ENCODE results near the gene SLC41A2. TPM values are rescaled to one million over a fixed set of nuclear protein-coding genes. Genes with fewer than 3 reads are reported as not detected.

SLC41A2 gene
- total RNA-seq, 4 donors from 2014 or later, result 8.4 to 26.1 (median 18.0) TPM

GRCh38 chr12:104997541-104997940 is 39.5 kb upstream of the SLC41A2 start:
- peaks cover 0 to 99% (median 8%) of the 10 kb centered on the region in 3 donors for H3K36me3 ChIP-seq
- no peak for TF ChIP-seq POLR2A (IDR thresholded peaks at IDR 0.05)
- peak in 1 of 2 donors; percentile 14 for TF ChIP-seq EP300 (IDR thresholded peaks at IDR 0.05)
- TF ChIP-seq, protein P1, sequence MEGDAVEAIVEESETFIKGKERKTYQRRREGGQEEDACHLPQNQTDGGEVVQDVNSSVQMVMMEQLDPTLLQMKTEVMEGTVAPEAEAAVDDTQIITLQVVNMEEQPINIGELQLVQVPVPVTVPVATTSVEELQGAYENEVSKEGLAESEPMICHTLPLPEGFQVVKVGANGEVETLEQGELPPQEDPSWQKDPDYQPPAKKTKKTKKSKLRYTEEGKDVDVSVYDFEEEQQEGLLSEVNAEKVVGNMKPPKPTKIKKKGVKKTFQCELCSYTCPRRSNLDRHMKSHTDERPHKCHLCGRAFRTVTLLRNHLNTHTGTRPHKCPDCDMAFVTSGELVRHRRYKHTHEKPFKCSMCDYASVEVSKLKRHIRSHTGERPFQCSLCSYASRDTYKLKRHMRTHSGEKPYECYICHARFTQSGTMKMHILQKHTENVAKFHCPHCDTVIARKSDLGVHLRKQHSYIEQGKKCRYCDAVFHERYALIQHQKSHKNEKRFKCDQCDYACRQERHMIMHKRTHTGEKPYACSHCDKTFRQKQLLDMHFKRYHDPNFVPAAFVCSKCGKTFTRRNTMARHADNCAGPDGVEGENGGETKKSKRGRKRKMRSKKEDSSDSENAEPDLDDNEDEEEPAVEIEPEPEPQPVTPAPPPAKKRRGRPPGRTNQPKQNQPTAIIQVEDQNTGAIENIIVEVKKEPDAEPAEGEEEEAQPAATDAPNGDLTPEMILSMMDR (IDR thresholded peaks at IDR 0.05), result no peak
- H3K27me3 ChIP-seq, result no peaks in the 10 kb centered on the region
- H3K9me3 ChIP-seq, result no peaks in the 10 kb centered on the region
- no peaks in the 10 kb centered on the region for H3K4me1 ChIP-seq
- no peak for DNase-seq (ENCODE audit: low spot score in 2 of 2)
- H3K27ac ChIP-seq, result no peak overlapping the region
- 82 to 84% methylated on average over 3 of the region's 3 CpGs for WGBS, 2 donors
- no peak overlapping the region for H3K4me3 ChIP-seq

DNA sequence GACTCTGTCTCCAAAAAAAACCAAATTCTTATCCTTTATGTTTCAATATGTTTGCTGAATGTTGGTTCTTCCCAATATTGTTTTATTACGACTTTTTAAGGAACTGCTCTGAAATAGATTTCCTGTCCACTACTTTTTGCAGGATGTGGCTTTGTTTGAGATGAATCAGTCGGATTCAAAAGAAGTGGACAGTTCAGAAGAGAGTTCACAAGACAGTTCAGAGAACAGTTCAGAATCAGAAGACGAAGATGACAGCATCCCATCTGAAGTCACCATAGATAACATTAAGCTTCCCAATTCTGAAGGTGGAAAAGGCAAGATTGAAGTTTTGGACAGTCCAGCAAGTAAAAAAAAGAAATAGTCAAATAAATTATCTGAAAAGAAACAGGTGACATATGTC is 36.2 kb upstream of the SLC41A2 start:
- H3K9me3 ChIP-seq, result no peaks in the 10 kb centered on the region
- no peak for DNase-seq (ENCODE audit: low spot score in 2 of 2)
- no peak overlapping the region for H3K4me3 ChIP-seq
- no peaks in the 10 kb centered on the region for H3K4me1 ChIP-seq
- H3K27ac ChIP-seq, result no peak overlapping the region
- H3K36me3 ChIP-seq, result peaks cover 0 to 97% (median 5%) of the 10 kb centered on the region in 3 donors
- WGBS, 2 donors, result 72 to 74% methylated on average over 3 of the region's 3 CpGs
- TF ChIP-seq, protein P1 (IDR thresholded peaks at IDR 0.05), result no peak
- TF ChIP-seq POLR2A (IDR thresholded peaks at IDR 0.05), result no peak
- TF ChIP-seq EP300 (IDR thresholded peaks at IDR 0.05), result no peak
- no peaks in the 10 kb centered on the region for H3K27me3 ChIP-seq

DNA sequence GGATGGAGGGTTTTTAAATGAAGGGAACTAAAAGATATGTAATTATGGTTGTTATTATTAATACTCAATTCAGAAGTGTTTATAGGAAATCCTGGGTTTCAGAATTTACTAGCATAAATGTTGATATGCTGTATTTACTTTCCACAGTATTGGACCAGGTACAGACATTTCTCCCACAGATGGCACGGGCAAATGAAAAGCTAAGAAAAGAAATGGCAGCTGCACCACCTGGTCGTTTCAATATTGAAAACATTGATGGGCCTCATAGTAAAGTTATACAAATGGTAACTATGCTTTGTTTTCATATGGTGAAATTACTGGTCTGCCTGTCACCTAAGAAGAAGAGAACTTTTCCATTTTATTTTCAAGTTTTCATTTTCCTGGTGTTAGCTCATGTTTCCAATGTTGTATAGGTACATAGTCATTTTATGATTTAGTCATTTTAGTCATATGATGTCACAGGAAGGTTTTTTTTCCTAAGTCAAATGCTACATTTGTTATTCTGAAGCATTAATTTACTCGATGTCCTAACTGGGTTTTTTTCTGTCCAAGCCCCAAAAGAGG is 33.6 kb upstream of the SLC41A2 start:
- 84 to 89% methylated on average over 3 of the region's 3 CpGs for WGBS, 2 donors
- H3K27me3 ChIP-seq, result no peaks in the 10 kb centered on the region
- no peak overlapping the region for H3K27ac ChIP-seq
- no peak for DNase-seq (ENCODE audit: low spot score in 2 of 2)
- peaks cover 0 to 84% (median 5%) of the 10 kb centered on the region in 3 donors for H3K36me3 ChIP-seq
- TF ChIP-seq POLR2A (IDR thresholded peaks at IDR 0.05) (no peak), EP300 (IDR thresholded peaks at IDR 0.05) (no peak)
- no peak overlapping the region for H3K4me3 ChIP-seq
- peaks cover 0 to 19% (median 11%) of the 10 kb centered on the region in 4 donors for H3K4me1 ChIP-seq
- H3K9me3 ChIP-seq, result no peaks in the 10 kb centered on the region

DNA sequence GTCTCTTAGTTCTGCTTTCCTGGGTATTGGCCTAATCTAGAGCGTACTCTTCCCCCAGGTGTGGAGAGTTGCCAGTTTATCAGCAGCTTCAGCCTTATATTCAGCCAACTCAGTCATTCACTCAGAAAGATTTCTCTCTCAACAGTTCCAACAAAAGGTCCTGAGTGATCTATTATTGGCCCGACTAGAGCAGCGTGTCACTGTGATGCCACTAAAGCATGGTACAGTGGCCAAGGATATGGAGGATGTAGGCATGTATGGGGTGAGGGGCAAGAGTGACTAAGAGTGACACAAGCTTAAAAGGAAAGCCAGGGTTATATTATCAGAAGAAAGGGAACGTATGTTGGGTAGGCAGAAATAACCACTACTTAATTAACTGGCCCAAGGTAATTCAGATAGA is 32.9 kb upstream of the SLC41A2 start:
- Histone ChIP-seq H3K36me3 (peaks cover 0 to 77% (median 5%) of the 10 kb centered on the region in 3 donors), H3K4me3 (no peak overlapping the region), H3K27me3 (no peaks in the 10 kb centered on the region), H3K27ac (no peak overlapping the region), H3K9me3 (no peaks in the 10 kb centered on the region), H3K4me1 (peaks cover 0 to 20% (median 11%) of the 10 kb centered on the region in 4 donors)
- no peak for TF ChIP-seq EP300 (IDR thresholded peaks at IDR 0.05)
- TF ChIP-seq, protein P1 (IDR thresholded peaks at IDR 0.05), result no peak
- TF ChIP-seq POLR2A (IDR thresholded peaks at IDR 0.05), result no peak
- DNase-seq (ENCODE audit: low spot score in 2 of 2), result no peak
- 92 to 93% methylated on average over 4 of the region's 4 CpGs for WGBS, 2 donors

DNA sequence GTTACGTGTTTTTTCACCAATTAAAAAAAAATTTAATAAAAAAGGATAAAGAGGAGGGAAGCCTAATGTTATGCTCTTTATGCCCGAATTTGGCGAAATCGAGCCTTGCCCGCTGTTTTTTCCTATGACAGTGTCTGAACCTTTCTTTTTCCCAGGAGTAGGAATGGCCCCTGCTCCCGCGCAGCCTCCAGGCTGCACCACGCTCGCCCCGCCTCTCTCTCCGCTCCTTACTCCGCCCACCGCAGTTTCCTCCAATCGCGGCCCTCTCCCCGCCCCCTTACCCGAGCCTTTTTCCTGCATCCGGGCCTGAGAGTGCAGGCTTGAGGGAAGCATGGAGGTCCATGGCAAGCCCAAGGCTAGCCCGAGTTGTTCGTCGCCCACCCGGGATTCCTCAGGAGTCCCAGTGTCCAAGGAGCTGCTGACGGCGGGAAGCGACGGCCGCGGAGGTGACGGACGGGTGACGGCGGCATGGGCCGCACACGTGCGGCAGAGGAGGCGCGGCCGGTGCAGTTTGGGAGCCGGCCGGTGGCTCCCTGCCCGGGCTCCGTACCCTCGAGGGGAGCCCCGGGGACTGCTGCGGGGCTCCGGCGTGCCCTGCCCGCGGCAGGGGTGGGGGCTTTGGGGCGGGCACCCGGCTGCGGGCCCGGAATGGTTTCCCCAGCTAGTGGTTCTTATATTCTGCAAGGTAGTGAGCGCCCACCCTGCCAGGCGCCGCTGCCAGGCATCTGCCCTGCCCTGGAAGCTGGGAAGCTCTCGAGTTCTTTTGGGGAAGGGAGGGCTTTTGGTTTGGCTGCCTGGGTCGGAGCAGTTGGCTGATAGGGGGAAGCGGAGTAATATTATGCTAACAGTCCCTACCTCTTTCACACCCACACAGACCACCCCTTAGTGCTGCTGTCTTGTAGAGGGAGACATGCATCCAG is 28.2 kb upstream of the SLC41A2 start, which contains the start of gene NOPCHAP1:
TSS of gene NOPCHAP1 (plus strand) at position 295 of the 920 bp plus-strand sequence. CDS start at position 332, 37 bp downstream.
- H3K9me3 ChIP-seq, result no peaks in the 10 kb centered on the region
- no peaks in the 10 kb centered on the region for H3K27me3 ChIP-seq
- peaks cover 0 to 26% (median 14%) of the 10 kb centered on the region in 4 donors for H3K4me1 ChIP-seq
- peak within 1 kb of the TSS; percentile 62 to 94 (median 84) for H3K4me3 ChIP-seq
- 0% methylated on average over 28 to 30 of the region's 59 CpGs for WGBS, 2 donors
- peak in 1 of 2 donors; percentile 79 for TF ChIP-seq POLR2A (IDR thresholded peaks at IDR 0.05)
- TF ChIP-seq EP300 (IDR thresholded peaks at IDR 0.05), result peak in 1 of 2 donors; percentile 83
- TF ChIP-seq, protein P1 (IDR thresholded peaks at IDR 0.05), result no peak
- H3K27ac ChIP-seq, result peak within 1 kb of the TSS in 3 of 4 donors; percentile 66 to 84 (median 71)
- DNase-seq (ENCODE audit: low spot score in 2 of 2), result peak; percentile 91 to 96
- H3K36me3 ChIP-seq, result peaks cover 0 to 33% (median 0%) of the 10 kb centered on the region in 3 donors
